Keratinocyte (primary cell): ENCODE data around the gene TNFSF15. TPM values are rescaled to one million over a fixed set of nuclear protein-coding genes. Genes with fewer than 3 reads are reported as not detected.

Experiments used
- polyA plus RNA-seq, 5 experiments: library from polyadenylated mRNA; depleted of rRNA in 3 of 5; stranded (reverse) in 3 of 5; stranded (forward) in 1 of 5; unstranded in 1 of 5; fragments of >200 nt; gene quantifications; 1 replicate in 1 of 5; 2 replicates in 3 of 5; 3 replicates in 1 of 5; pipeline versions ENCODE4 v1.2.1 to v1.2.3, GENCODE V29; 2011 to 2012; ENCODE audit warnings: missing spikeins in 2 of 5, low read depth in 1 of 5, low replicate concordance in 1 of 5

TNFSF15 gene
- polyA plus RNA-seq, 1 donor (not counting 4 experiments of a cell fraction or from before 2014, with no cell fraction given): 1.1 TPM

Other genes with a start within 250 kb of the TNFSF15 start
- 159 to 214 TPM (median 211 TPM) in 3 replicates for gene ATP6V1G1, start 218.3 kb downstream of the TNFSF15 start, polyA plus RNA-seq
- gene TMEM268, start 194.7 kb downstream of the TNFSF15 start, polyA plus RNA-seq: 7.0 to 7.6 TPM (median 7.6 TPM) in 3 replicates
- gene TEX53, start 148.2 kb downstream of the TNFSF15 start, polyA plus RNA-seq: not detected in 3 replicates
- gene TEX48, start 123.8 kb downstream of the TNFSF15 start, polyA plus RNA-seq: not detected in 3 replicates
- gene TNFSF8, start 124.6 kb upstream of the TNFSF15 start, polyA plus RNA-seq: not detected in 3 replicates